ENCODE results near the gene TMEM256. TPM values are rescaled to one million over a fixed set of nuclear protein-coding genes. Genes with fewer than 3 reads are reported as not detected.

The TMEM256 gene
- total RNA-seq, 2 donors from 2014 or later: 133 to 175 TPM

GRCh38 chr17:7438656-7439460 lies 35.0 kb upstream of the TMEM256 start:
- Histone ChIP-seq H3K4me3 (ENCODE audit: low read length) (peak overlapping the region; percentile 91), H3K4me1 (ENCODE audit: control insufficient read depth, insufficient read depth, low read length) (peaks cover 3% of the 10 kb centered on the region), H3K9ac (ENCODE audit: extremely low read depth, low read length, poor library complexity, severe bottlenecking) (no peak overlapping the region), H3K36me3 (ENCODE audit: control insufficient read depth, insufficient read depth, low read length) (no peaks in the 10 kb centered on the region), H3K9me3 (ENCODE audit: control insufficient read depth, low read length) (no peaks in the 10 kb centered on the region), H3K27me3 (ENCODE audit: control insufficient read depth, insufficient read depth, low read length, poor library complexity, severe bottlenecking) (peaks cover 51% of the 10 kb centered on the region), H3K27ac (ENCODE audit: low read depth, low read length) (no peak overlapping the region)
- TF ChIP-seq CTCF (conservative IDR thresholded peaks at IDR 0.05): no peak
- DNase-seq: no peak
- 45 to 46% methylated on average over 4 to 11 of the region's 11 CpGs for whole genome bisulfite sequencing, 2 experiments (ENCODE audit: insufficient coverage in 1 of 2, insufficient read length in 1 of 2)
- no peaks in the 10 kb centered on the region for H3K36me3 Mint-ChIP-seq (ENCODE audit: low read depth)
- H3K4me1 Mint-ChIP-seq: peaks cover 13% of the 10 kb centered on the region
- H3K4me3 Mint-ChIP-seq: peak overlapping the region; percentile 83
- H3K9me3 Mint-ChIP-seq: no peaks in the 10 kb centered on the region
- H3K27ac Mint-ChIP-seq: no peak overlapping the region
- peaks cover 73% of the 10 kb centered on the region for H3K27me3 Mint-ChIP-seq (ENCODE audit: insufficient read depth)

- H3K9ac ChIP-seq (ENCODE audit: extremely low read depth, low read length, poor library complexity, severe bottlenecking): no peak overlapping the region
- WGBS, 2 experiments (ENCODE audit: insufficient coverage in 1 of 2, insufficient read length in 1 of 2): 6% methylated on average over 28 to 48 of the region's 48 CpGs
- peaks cover 51% of the 10 kb centered on the region for H3K27me3 ChIP-seq (ENCODE audit: control insufficient read depth, insufficient read depth, low read length, poor library complexity, severe bottlenecking)
- DNase-seq: peak; percentile 93
- no peaks in the 10 kb centered on the region for H3K36me3 ChIP-seq (ENCODE audit: control insufficient read depth, insufficient read depth, low read length)
- no peaks in the 10 kb centered on the region for H3K9me3 ChIP-seq (ENCODE audit: control insufficient read depth, low read length)
- Mint-ChIP-seq H3K4me3 (peak overlapping the region; percentile 83), H3K27ac (peak overlapping the region; percentile 67), H3K4me1 (peaks cover 13% of the 10 kb centered on the region), H3K9me3 (no peaks in the 10 kb centered on the region), H3K36me3 (ENCODE audit: low read depth) (no peaks in the 10 kb centered on the region), H3K27me3 (ENCODE audit: insufficient read depth) (peaks cover 65% of the 10 kb centered on the region)
- no peak for TF ChIP-seq CTCF (conservative IDR thresholded peaks at IDR 0.05)
- H3K4me3 ChIP-seq (ENCODE audit: low read length): peak overlapping the region; percentile 91
- H3K27ac ChIP-seq (ENCODE audit: low read depth, low read length): no peak overlapping the region
- H3K4me1 ChIP-seq (ENCODE audit: control insufficient read depth, insufficient read depth, low read length): peaks cover 3% of the 10 kb centered on the region
Measured at GRCh38 chr17:7437950-7438614, 34.2 kb upstream of the TMEM256 start.

GRCh38 chr17:7437369-7437863 lies 33.5 kb upstream of the TMEM256 start:
- DNase-seq: peak; percentile 73
- no peak for TF ChIP-seq CTCF (conservative IDR thresholded peaks at IDR 0.05)
- Histone ChIP-seq H3K9me3 (ENCODE audit: control insufficient read depth, low read length) (no peaks in the 10 kb centered on the region), H3K9ac (ENCODE audit: extremely low read depth, low read length, poor library complexity, severe bottlenecking) (no peak overlapping the region), H3K36me3 (ENCODE audit: control insufficient read depth, insufficient read depth, low read length) (no peaks in the 10 kb centered on the region), H3K4me1 (ENCODE audit: control insufficient read depth, insufficient read depth, low read length) (peaks cover 3% of the 10 kb centered on the region), H3K27me3 (ENCODE audit: control insufficient read depth, insufficient read depth, low read length, poor library complexity, severe bottlenecking) (peaks cover 47% of the 10 kb centered on the region), H3K27ac (ENCODE audit: low read depth, low read length) (no peak overlapping the region), H3K4me3 (ENCODE audit: low read length) (peak overlapping the region; percentile 66)
- Mint-ChIP-seq H3K4me1 (peaks cover 13% of the 10 kb centered on the region), H3K27me3 (ENCODE audit: insufficient read depth) (peaks cover 59% of the 10 kb centered on the region), H3K36me3 (ENCODE audit: low read depth) (no peaks in the 10 kb centered on the region), H3K4me3 (peak overlapping the region; percentile 83), H3K27ac (peak overlapping the region; percentile 67), H3K9me3 (no peaks in the 10 kb centered on the region)
- WGBS, 2 experiments (ENCODE audit: insufficient coverage in 1 of 2, insufficient read length in 1 of 2): 17 to 36% methylated on average over 14 to 31 of the region's 31 CpGs
